SK-N-SH (cell line): ENCODE data around the gene LRRC46. TPM values are rescaled to one million over a fixed set of nuclear protein-coding genes. Genes with fewer than 3 reads are reported as not detected.

Experiments
- CTCF ChIA-PET: fragments of 300-600, 350-600 bp; formaldehyde crosslinking; extraction: SDS; loops from one replicate; lab custom pipeline; 2021; lab: Yijun Ruan, JAX
- POLR2A ChIA-PET: fragments of 350-600 bp; sonication (Branson Sonifier 250); formaldehyde crosslinking; extraction: SDS; loops from one replicate; lab custom pipeline; 2020; ENCODE audit warnings: antibody characterized with exemption, inconsistent platforms; lab: Yijun Ruan, JAX
- DNase-seq: peaks from one replicate; pipeline ENCODE4 v3.0.0; 2012
- H2AFZ ChIP-seq: fragments of 200-600 bp; sonication (generic); 2 replicates; pipeline ENCODE4 v1.8.1; 2016; ENCODE audit warnings: antibody characterized with exemption, mild to moderate bottlenecking, low read depth
- H3F3A ChIP-seq: fragments of 200-600 bp; sonication (generic); replicated peaks from 2 replicates; pipeline ENCODE3; 2016; ENCODE audit warnings: antibody characterized with exemption, mild to moderate bottlenecking; ENCODE audit not compliant: insufficient read depth
- H3K27ac ChIP-seq, 2 experiments: fragments of 200-500 bp in 1 of 2; fragments of 200-600 bp in 1 of 2; sonication (Bioruptor generic) in 1 of 2; sonication (generic), shearing (Covaris generic) in 1 of 2; 2 replicates each; pipeline versions ENCODE4 v1.5.1 to v1.6.1; 2014 to 2016; ENCODE audit warnings: low read depth in 2 of 2, inconsistent platforms in 1 of 2, low read length in 1 of 2, mild to moderate bottlenecking in 1 of 2, mixed read lengths in 1 of 2
- H3K27me3 ChIP-seq: fragments of 200-600 bp; sonication (generic), shearing (Covaris generic); 2 replicates; pipeline ENCODE4 v1.6.1; 2016; ENCODE audit warnings: mixed run types; ENCODE audit not compliant: insufficient read depth
- H3K36me3 ChIP-seq, 2 experiments: fragments of 200-500 bp in 1 of 2; fragments of 200-600 bp in 1 of 2; sonication (Bioruptor generic) in 1 of 2; sonication (generic) in 1 of 2; replicated peaks in 1 of 2; 2 replicates each; pipeline versions ENCODE3 to v1.5.1; 2014 to 2016; ENCODE audit warnings: low read length in 1 of 2, mild to moderate bottlenecking in 1 of 2; ENCODE audit not compliant: insufficient read depth in 2 of 2, control insufficient read depth in 1 of 2
- H3K4me1 ChIP-seq, 2 experiments: fragments of 200-500 bp in 1 of 2; fragments of 200-600 bp in 1 of 2; sonication (Bioruptor generic) in 1 of 2; sonication (generic), shearing (Covaris generic) in 1 of 2; 2 replicates each; pipeline versions ENCODE4 v1.5.1 to v1.6.1; 2014 to 2016; ENCODE audit warnings: low read depth in 1 of 2, low read length in 1 of 2, mixed run types in 1 of 2; ENCODE audit not compliant: insufficient read depth in 2 of 2, control insufficient read depth in 1 of 2
- H3K4me2 ChIP-seq: fragments of 200-600 bp; sonication (generic), shearing (Covaris generic); 2 replicates; pipeline ENCODE4 v1.6.1; 2017; ENCODE audit warnings: mixed run types
- H3K4me3 ChIP-seq, 2 experiments: fragments of 200-500 bp in 1 of 2; fragments of 200-600 bp in 1 of 2; sonication (Bioruptor generic) in 1 of 2; sonication (generic), shearing (Covaris generic) in 1 of 2; 2 replicates each; pipeline versions ENCODE4 v1.5.1 to v1.8.1; 2014 to 2016; ENCODE audit warnings: low read depth in 2 of 2, inconsistent platforms in 1 of 2, low read length in 1 of 2, mild to moderate bottlenecking in 1 of 2, mixed read lengths in 1 of 2, moderate library complexity in 1 of 2
- H3K79me2 ChIP-seq: fragments of 200-600 bp; sonication (generic); 2 replicates; pipeline ENCODE4 v1.8.1; 2017; ENCODE audit warnings: mild to moderate bottlenecking; ENCODE audit not compliant: insufficient read depth
- H3K9ac ChIP-seq: fragments of 200-600 bp; sonication (generic); 2 replicates; pipeline ENCODE4 v1.6.1; 2017; ENCODE audit warnings: mixed run types
- H3K9me2 ChIP-seq: fragments of 200-600 bp; sonication (generic); 2 replicates; pipeline ENCODE4 v1.6.1; 2017; ENCODE audit warnings: mixed run types
- H3K9me3 ChIP-seq: fragments of 200-600 bp; sonication (generic); 2 replicates; pipeline ENCODE4 v1.6.1; 2017; ENCODE audit warnings: mixed run types, mild to moderate bottlenecking, moderate library complexity
- H4K20me1 ChIP-seq: fragments of 200-600 bp; sonication (generic); 2 replicates; pipeline ENCODE4 v1.6.1; 2017; ENCODE audit warnings: mild to moderate bottlenecking, mixed run types; ENCODE audit not compliant: insufficient read depth
- CHD2 ChIP-seq: fragments of 150-350 bp; IDR thresholded peaks from 2 replicates; pipeline ENCODE4 v1.6.1; 2018; ENCODE audit warnings: low read length; ENCODE audit not compliant: partially characterized antibody
- MEF2A ChIP-seq: IDR thresholded peaks from 2 replicates; pipeline ENCODE4 v1.4.0; 2012; ENCODE audit warnings: low read depth, borderline replicate concordance
- MXI1 ChIP-seq: IDR thresholded peaks from 2 replicates; pipeline ENCODE4 v1.6.1; 2012; ENCODE audit warnings: mild to moderate bottlenecking, low read depth, low read length, improper control_type of control experiment
- POLR2AphosphoS5 ChIP-seq: IDR thresholded peaks from 2 replicates; pipeline ENCODE4 v1.6.1; 2012; ENCODE audit warnings: low read depth, low read length
- RCOR1 ChIP-seq: fragments of 150-350 bp; IDR thresholded peaks from 2 replicates; pipeline ENCODE4 v1.6.1; 2017; ENCODE audit warnings: antibody characterized with exemption, low read length
- RFX5 ChIP-seq: IDR thresholded peaks from 2 replicates; pipeline ENCODE4 v1.6.1; 2012; ENCODE audit warnings: mild to moderate bottlenecking, improper control_type of control experiment, low read length
- SIN3A ChIP-seq: IDR thresholded peaks from 2 replicates; pipeline ENCODE4 v1.6.1; 2012; ENCODE audit warnings: low read depth, mild to moderate bottlenecking, low read length, moderate library complexity, borderline replicate concordance
- TAF1 ChIP-seq: IDR thresholded peaks from 2 replicates; pipeline ENCODE4 v1.6.1; 2012; ENCODE audit warnings: low read depth, mild to moderate bottlenecking, low read length, moderate library complexity, borderline replicate concordance
- TCF12 ChIP-seq: IDR thresholded peaks from 2 replicates; pipeline ENCODE4 v1.4.0; 2012
- TEAD4 ChIP-seq: IDR thresholded peaks from 2 replicates; pipeline ENCODE4 v1.4.0; 2012; ENCODE audit warnings: mild to moderate bottlenecking, borderline replicate concordance; ENCODE audit not compliant: insufficient read depth
- YY1 ChIP-seq: IDR thresholded peaks from 2 replicates; pipeline ENCODE4 v1.4.0; 2012; ENCODE audit warnings: low read depth, mild to moderate bottlenecking
- whole genome bisulfite sequencing: methylation state at CpG from one replicate; pipeline ENCODE4 v1.1.6; 2017; ENCODE audit warnings: low lambda C conversion rate; 5-methylcytosine and 5-hydroxymethylcytosine counted together
- polyA plus RNA-seq, 3 experiments: library from polyadenylated mRNA; depleted of rRNA; stranded (reverse); fragments of >200 nt; gene quantifications; 2 replicates each; pipeline ENCODE4 v1.2.3, GENCODE V29; 2012
- TF ChIP-seq, protein P1 (sequence below): IDR thresholded peaks from 2 replicates; pipeline ENCODE4 v1.6.1; 2012; ENCODE audit warnings: mild to moderate bottlenecking, low read depth, low read length, moderate library complexity
- TF ChIP-seq, protein P2 (sequence below): IDR thresholded peaks from 2 replicates; pipeline ENCODE4; 2012
- TF ChIP-seq, protein P3 (sequence below): fragments of 200-600 bp; sonication (generic); IDR thresholded peaks from 2 replicates; pipeline ENCODE4 v1.6.1; 2017; ENCODE audit warnings: antibody characterized with exemption, mild to moderate bottlenecking, moderate library complexity

The LRRC46 gene
- polyA plus RNA-seq, 1 of the 3 experiments (the other 2 are of a cell fraction) = 1.6 TPM

DNA sequence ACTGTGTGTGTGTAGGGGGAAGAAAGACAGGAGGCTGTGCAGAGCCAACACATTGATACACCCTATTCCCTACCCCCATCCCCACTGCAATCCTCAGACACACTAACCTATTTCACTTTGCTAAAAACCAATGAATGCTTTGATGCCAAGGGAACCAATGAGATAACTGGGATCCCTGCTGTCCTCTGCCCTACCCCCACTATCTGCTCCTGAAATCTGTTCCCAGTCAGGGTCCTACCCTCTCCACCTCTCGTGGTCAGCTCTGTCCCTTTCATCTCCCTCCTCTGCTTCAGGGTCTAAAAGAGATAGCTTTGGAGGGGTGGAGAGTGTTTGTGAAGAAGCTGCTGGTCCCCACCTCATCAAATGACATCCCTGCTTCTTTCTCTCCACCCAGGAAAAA, 38.6 kb downstream of the LRRC46 start:
- no peaks in the 10 kb centered on the region for H3K79me2 ChIP-seq
- no peak overlapping the region for H3K4me2 ChIP-seq
- 0% methylated on average over 1 of the region's 1 CpG for WGBS
- no peak overlapping the region for H3K9ac ChIP-seq
- H3K36me3 ChIP-seq = no peaks in the 10 kb centered on the region
- H3K9me3 ChIP-seq = no peaks in the 10 kb centered on the region
- peaks cover 61% of the 10 kb centered on the region for H3K27me3 ChIP-seq
- H2AFZ ChIP-seq = no peak overlapping the region
- CTCF ChIA-PET = interaction anchor here (1.2 to 9.4 kb wide), 5 partner anchors 17 to 78 kb away, joined by 4 to 108 read pairs (median 5); partner anchors contain the start of gene SCRN2
- H3K4me3 ChIP-seq = no peak overlapping the region
- no peak for DNase-seq
- TF ChIP-seq MEF2A (no peak), RFX5 (no peak), TEAD4 (no peak), SIN3A (no peak), TCF12 (no peak), CHD2 (no peak), YY1 (no peak), POLR2AphosphoS5 (no peak), TAF1 (no peak), RCOR1 (no peak), MXI1 (no peak)
- TF ChIP-seq, protein P1, sequence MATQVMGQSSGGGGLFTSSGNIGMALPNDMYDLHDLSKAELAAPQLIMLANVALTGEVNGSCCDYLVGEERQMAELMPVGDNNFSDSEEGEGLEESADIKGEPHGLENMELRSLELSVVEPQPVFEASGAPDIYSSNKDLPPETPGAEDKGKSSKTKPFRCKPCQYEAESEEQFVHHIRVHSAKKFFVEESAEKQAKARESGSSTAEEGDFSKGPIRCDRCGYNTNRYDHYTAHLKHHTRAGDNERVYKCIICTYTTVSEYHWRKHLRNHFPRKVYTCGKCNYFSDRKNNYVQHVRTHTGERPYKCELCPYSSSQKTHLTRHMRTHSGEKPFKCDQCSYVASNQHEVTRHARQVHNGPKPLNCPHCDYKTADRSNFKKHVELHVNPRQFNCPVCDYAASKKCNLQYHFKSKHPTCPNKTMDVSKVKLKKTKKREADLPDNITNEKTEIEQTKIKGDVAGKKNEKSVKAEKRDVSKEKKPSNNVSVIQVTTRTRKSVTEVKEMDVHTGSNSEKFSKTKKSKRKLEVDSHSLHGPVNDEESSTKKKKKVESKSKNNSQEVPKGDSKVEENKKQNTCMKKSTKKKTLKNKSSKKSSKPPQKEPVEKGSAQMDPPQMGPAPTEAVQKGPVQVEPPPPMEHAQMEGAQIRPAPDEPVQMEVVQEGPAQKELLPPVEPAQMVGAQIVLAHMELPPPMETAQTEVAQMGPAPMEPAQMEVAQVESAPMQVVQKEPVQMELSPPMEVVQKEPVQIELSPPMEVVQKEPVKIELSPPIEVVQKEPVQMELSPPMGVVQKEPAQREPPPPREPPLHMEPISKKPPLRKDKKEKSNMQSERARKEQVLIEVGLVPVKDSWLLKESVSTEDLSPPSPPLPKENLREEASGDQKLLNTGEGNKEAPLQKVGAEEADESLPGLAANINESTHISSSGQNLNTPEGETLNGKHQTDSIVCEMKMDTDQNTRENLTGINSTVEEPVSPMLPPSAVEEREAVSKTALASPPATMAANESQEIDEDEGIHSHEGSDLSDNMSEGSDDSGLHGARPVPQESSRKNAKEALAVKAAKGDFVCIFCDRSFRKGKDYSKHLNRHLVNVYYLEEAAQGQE = no peak
- TF ChIP-seq, protein P2, sequence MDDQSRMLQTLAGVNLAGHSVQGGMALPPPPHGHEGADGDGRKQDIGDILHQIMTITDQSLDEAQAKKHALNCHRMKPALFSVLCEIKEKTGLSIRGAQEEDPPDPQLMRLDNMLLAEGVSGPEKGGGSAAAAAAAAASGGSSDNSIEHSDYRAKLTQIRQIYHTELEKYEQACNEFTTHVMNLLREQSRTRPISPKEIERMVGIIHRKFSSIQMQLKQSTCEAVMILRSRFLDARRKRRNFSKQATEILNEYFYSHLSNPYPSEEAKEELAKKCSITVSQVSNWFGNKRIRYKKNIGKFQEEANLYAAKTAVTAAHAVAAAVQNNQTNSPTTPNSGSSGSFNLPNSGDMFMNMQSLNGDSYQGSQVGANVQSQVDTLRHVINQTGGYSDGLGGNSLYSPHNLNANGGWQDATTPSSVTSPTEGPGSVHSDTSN = no peak
- TF ChIP-seq, protein P3, sequence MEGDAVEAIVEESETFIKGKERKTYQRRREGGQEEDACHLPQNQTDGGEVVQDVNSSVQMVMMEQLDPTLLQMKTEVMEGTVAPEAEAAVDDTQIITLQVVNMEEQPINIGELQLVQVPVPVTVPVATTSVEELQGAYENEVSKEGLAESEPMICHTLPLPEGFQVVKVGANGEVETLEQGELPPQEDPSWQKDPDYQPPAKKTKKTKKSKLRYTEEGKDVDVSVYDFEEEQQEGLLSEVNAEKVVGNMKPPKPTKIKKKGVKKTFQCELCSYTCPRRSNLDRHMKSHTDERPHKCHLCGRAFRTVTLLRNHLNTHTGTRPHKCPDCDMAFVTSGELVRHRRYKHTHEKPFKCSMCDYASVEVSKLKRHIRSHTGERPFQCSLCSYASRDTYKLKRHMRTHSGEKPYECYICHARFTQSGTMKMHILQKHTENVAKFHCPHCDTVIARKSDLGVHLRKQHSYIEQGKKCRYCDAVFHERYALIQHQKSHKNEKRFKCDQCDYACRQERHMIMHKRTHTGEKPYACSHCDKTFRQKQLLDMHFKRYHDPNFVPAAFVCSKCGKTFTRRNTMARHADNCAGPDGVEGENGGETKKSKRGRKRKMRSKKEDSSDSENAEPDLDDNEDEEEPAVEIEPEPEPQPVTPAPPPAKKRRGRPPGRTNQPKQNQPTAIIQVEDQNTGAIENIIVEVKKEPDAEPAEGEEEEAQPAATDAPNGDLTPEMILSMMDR = no peak
- no peaks in the 10 kb centered on the region for H3F3A ChIP-seq
- no peaks in the 10 kb centered on the region for H3K4me1 ChIP-seq
- no peak overlapping the region for H3K27ac ChIP-seq
- no peaks in the 10 kb centered on the region for H3K9me2 ChIP-seq
- H4K20me1 ChIP-seq = no peaks in the 10 kb centered on the region
- POLR2A ChIA-PET = no interaction called here
